ENCODE measurements around the gene APEH. TPM values are rescaled to one million over a fixed set of nuclear protein-coding genes. Genes with fewer than 3 reads are reported as not detected.
A peak's percentile ranks its signal among the peaks of the same experiment; 100 is the strongest.
"Not testable (repeated sequence)": the region's sequence is repeated elsewhere in the genome, so short reads cannot be mapped to it uniquely, and the experiment has no call there.

The APEH gene
- total RNA-seq, 1 experiment from 2014 or later, result 152 TPM

DNA sequence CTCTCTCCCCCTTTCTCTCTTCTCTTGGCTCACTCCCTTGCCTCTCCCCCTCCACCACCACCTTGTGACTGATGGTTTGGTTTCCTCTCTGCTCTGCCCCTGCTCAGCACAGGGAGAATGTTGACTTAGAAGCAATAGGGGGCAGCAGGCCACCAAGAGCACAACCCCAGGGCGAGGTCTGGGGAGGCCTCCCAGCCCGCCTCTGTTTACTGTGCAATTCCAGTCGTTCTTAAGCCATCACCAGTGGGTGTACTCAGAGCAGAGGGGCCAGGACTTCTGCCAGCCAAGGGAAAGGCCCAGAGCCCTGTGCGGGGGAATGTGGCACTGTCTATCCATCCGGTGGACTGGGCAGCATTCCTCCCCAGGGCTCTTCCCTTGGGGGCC lies 5.7 kb upstream of the APEH start:
- no peak for DNase-seq (ENCODE audit: low read depth)

DNA sequence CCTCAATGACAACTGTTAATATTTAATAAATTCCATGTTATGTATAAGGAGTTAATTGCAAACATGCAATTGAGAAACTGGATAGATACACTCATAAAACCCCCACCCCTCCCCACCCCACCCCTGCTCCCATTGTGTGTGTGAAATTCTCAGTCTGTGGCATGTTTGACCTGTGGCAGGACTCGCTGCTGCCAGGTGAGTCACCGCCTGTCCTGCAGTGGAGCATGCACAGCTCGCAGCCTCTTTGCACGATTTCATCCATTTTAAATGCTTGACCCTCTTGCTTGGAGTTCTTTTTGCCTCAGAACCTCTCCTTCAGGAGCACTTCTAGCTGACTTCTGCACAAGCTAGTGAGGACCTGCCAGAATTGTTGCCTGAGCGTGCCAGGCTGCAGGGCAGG lies 5.3 kb upstream of the APEH start:
- DNase-seq (ENCODE audit: low read depth), result peak; percentile 25

DNA sequence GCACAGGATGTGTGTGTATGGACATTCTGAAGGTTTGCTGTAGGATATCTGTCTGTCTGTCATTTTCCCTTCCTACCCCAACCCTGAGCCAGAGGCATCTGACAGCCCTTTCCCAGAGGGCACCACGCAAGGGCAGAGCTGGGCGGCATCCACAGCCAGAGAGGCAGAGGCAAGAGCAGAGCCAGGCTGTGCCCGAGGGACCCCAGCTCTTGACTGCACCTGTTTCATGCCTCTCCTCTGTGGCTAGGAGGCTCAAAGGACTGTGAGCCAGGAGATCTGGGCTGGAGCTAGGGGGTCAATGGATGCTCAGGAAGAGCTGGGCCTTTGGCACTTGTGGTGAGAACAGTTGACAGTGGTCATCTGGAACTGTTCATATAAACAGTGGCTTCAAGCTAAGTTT lies 4.8 kb upstream of the APEH start:
- no peak for DNase-seq (ENCODE audit: low read depth)

DNA sequence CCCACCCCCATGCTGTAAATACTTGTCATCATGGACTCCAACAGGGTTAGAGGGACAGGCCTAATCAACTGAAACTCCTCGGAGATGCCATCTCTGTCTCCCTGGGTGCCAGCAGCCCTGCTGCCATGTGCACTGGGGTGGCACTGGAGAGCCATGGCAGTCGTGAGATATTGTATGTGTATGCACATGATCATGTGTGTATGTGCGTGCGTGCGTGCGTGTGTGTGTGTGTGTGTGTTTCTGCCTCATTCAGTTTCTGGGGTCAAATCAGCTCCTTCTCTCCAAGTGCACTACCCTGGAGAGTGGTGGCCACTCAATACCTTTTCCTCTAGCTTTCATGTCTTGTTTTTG lies 3.2 kb upstream of the APEH start:
- no peak for DNase-seq (ENCODE audit: low read depth)

DNA sequence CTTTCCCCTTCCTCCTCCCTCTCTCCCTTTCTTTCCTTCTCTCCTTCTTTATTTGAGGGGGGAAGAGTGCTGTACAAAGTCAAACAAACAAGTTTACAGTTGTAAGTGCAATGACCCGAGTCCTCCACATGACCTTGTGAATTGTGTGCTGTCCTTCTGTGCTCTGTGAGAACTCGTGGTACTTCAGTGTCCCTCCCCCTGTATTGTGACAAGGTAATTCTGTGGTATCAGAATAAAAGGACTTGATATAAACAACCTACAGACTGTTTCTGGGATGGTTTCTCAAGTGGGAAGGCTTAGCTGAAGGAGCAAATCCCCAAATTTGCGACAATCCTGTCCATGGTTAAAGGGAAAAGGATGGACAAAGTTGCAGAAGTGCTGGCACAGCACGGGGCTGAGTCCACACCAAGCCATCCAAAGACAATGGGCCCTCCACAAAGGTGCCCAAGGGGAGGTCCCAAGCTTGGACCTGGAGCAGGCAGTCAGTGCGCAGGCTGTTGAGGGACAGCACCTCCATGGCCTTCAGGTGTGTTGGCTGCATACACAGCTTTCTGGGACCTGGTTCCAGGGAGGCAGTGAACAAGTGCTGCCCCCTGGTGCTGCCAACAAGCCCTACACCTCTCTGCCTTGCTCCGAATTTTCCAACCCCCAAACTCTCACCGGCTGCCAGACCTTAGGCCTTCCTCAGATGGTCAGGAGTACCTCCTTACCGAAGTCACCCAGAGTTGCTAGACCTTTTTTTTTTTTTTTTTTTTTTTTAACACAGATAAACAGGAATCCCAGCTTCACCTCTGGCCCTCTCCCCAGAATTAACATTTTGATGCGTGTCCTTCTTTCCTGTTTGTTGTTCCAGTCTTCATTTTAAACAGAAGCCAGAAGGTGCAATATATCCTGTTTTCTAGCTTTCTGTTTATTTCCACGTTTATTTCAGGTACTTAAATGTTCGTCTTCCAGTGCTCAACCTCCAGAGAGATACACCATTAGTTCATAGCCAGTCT lies 2.6 kb upstream of the APEH start:
- DNase-seq (ENCODE audit: low read depth), result peak; percentile 38

DNA sequence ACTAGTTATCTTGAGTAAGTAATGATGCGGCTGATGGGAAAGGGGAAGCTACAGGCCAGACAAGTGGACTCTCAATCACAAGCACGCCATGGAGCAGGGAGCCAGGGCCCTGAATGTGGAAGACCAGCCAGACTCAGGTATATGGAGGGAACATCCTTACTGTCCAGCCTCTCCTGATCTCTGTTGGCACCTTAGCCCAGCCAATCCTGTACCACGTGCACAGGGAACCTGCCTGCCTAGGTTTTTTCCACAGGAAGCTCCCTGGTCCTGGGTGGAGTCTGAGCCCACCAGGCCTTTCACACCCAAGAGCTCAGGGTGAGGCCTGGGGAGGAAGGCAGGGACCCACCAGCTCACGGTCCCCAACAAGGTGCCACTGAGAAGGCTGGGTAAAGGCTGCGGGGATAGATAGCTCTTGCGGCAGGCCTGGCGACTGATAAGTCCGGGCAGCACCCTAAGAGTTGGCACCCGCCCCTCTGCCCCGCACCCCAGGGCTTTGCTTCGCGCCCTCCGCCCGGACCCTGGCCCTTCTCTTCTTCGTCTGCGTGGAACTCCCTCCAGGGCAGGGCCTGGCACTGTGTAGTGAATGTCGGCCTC lies 933 bp upstream of the APEH start:
- no peak for DNase-seq (ENCODE audit: low read depth)

DNA sequence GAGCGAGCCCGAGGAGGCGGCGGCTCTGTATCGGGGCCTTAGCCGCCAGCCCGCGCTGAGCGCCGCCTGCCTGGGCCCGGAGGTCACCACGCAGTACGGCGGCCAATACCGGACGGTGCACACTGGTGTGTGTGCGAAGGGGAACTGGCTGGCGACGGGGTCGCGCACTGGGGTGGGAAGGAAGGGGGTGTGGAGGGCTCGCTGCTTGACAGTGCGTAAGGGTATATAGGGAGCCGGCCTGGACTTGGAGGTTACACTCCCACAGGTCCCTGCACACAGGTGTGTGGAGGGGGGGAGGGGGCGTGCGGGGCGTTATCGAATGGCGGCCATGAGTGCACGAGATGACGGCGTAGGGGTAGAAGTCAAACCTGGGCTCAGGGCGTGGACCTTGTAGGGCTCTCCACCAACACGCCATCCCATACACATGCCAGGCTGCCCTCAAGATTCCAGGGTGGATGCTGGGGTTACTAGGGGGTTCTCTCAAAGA lies 389 bp downstream of the APEH start:
- DNase-seq (ENCODE audit: low read depth), result no peak

DNA sequence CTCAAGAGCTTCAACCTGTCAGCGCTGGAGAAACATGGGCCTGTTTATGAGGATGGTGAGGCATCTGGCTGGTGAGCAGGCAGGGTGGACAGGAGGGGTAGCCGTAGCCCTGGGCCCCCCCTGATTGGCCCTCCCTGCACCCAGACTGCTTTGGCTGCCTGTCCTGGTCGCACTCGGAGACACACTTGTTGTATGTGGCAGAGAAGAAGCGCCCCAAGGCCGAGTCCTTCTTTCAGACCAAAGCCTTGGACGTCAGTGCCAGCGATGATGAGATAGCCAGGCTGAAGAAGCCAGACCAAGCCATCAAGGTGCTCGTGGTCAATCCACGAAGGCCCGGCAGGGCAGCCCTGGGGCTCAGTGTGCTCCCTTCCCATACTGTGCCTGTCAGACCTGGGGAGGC lies 1.8 kb downstream of the APEH start:
- DNase-seq (ENCODE audit: low read depth), result no peak

DNA sequence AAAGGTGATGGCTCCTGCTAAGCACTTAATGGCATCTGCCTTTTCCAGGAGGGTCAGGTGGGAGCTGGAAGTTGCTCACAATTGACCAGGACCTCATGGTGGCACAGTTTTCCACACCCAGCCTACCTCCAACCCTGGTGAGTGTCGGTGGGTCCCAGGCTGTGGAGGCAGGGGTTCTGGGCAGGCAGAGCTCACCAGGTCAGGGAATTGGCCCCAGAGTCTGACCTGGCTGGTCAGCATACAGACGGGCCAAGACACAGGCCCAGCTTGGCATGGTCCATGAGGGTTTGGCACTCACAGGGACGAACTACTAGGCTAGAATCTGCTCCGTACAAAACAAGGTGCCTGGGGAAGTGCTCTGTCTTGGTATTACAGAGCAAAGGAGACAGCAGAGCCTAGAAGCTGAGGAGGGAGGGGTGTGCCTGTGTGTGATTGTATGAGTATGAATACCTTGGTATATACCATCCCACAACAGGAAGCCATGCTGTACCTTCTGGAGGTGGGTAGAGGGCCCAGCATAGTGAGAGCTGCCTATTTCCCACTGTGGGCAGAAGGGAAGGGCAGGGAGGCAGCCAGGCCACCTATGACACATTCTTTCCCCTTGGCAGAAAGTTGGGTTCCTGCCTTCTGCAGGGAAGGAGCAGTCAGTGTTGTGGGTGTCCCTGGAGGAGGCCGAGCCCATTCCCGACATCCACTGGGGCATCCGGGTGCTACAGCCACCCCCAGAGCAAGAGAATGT lies 6.5 kb downstream of the APEH start:
- no peak for DNase-seq (ENCODE audit: low read depth)

DNA sequence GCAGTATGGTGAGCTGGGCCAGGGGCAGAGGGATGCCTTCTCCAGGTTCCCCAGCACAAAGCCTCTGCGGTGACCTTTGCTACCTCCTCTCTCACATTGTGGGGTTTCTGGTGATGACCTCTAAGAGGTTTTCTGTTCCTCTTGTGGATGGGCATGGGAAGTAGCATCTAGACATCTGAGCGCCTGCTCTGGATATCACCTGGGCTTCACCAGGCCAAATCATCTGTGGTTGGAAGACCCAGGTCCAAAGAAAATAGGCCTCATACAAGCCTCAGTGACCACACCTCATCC lies 7.0 kb downstream of the APEH start:
- no peak for DNase-seq (ENCODE audit: low read depth)

DNA sequence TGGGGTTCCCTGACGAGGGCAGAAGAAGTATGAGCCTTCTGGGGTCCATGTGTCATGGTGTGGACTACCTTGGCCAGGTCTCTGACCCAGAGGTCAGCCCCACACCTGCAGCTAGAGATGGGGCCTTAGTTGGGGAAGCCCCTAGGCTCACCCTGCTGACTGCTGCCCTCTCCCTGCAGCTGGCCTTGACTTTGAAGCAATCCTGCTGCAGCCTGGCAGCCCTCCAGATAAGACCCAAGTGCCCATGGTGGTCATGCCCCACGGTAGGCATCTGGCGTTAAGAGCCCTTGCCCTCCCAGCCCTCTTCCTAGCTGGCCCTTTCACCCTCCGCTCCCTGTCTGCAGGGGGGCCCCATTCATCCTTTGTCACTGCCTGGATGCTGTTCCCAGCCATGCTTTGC lies 7.4 kb downstream of the APEH start:
- no peak for DNase-seq (ENCODE audit: low read depth)

DNA sequence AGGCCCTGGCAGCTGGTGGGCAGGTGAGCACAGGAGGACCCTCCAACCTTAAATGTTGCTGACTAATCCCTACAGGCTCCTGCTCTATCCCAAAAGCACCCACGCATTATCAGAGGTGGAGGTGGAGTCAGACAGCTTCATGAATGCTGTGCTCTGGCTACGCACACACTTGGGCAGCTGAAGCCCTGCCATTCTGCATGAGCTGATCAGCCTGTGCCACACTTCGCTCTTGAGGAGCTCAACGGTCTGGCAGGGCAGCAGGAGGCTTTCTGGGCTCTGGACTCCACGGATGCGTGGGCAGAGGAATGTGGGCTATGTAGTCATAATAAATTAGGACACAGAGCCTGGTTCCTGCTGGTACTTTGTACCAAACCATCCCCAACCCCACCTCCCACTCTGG lies 9.0 kb downstream of the APEH start:
- no peak for DNase-seq (ENCODE audit: low read depth)

DNA sequence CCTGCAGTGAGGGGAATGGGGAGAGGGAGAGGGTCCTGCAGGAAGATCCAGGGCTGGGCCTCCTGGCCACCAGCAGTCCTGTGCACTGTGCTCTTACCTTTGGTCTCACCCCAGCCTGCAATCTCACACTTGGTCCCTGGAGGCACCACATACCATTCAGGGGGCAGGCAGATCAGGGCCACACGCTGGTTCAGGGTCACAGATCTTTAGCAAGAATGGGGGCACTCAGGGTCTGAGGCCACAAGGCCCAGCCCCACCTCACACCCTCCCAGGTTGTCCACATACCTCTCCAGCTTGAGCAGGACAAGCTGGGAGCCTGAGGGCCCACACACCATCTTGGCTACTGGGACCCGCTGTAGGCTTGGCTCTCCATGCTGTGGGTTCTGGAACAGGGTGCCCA lies 10.3 kb downstream of the APEH start:
- not testable (repeated sequence) for DNase-seq (ENCODE audit: low read depth)

DNA sequence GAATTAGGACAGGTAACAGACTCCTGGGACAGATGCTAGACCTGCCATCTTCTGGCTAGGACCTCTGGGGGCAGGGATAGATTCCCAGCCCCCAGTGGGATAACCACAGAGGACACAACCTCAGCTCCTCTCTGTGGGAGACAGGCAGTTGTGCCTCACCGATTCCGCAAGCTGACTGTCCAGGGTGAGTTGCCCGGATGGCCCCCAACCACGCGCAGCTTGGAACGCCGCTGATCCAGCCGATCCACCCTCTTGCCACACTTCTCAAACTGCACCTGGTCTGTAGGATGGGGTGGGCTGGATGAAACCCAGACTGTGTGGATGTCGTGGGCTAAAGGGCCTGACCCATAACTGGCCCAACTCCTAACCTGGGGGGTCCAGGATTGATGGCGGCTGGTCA lies 11.0 kb downstream of the APEH start:
- not testable (repeated sequence) for DNase-seq (ENCODE audit: low read depth)

DNA sequence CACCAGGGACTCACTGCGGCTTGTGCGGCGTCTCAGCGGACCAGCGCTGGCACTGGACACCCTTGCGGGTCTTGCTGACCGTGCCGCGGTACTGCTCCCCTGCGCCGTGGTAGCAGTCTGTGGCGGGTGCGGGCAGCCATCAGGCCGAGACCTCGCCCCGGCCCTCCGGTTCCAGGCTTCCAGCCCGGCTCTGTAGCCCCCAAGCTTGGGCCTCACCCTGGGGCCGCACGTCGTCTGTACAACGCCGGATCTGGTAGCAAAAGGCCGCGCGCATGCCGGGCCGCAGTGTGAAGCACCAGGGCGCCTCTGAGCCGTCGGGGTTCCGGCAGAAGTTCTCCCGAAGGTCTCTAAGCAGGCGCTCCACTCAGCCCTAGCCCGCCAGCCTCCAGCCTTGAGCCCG lies 11.7 kb downstream of the APEH start:
- DNase-seq (ENCODE audit: low read depth), result not testable (repeated sequence)

DNA sequence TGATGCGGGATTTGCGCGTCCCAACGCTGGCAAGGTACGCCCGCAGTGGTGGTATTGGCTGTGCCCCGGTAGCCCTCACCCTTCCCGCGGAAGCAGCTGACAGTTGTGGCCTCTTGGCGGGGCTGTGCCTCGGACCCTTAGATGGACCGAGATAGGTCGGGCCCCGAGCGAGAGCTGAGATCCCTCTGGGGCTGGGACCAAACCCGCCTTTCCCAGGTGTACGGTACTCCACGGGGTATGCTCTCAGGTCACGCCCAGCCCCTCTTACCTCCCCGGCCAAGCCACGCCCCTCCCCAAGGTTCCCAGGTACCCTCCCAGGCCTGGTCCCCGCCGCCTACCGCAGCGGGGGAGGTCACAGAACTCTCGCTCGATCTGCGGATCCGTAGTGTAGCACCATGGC lies 12.2 kb downstream of the APEH start:
- DNase-seq (ENCODE audit: low read depth), result not testable (repeated sequence)

DNA sequence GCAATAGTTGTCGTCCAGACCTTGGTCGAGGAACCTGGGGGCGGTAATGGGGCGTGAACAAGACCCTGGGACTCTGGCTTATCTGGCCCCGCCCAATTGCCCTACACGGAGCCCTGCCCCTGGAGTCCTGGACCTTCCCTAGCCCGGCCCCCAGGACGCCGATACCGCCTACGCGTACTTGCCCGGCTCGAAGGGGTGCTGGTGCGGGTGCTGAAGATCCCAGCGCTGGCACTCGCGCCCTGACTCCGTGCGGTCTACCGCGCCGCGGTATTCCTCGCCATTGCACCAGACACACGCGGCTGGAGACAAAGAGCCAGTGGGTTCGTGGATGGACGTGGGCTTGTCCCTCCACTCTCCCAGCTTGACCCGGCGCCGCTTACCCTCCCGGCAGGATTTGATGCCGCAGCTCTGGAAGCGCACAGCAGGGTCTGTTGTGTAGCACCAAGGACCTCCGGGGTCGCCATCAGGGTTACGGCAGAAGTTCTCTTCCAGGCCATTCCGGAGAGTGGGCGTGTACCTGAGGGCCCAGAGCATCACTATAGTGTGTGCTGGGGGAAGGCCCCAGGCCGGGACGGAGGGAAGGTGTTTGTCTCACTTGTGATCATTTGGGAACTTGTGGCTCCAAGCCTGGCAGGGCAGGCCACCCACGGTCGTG lies 12.7 kb downstream of the APEH start:
- DNase-seq (ENCODE audit: low read depth), result not testable (repeated sequence)

DNA sequence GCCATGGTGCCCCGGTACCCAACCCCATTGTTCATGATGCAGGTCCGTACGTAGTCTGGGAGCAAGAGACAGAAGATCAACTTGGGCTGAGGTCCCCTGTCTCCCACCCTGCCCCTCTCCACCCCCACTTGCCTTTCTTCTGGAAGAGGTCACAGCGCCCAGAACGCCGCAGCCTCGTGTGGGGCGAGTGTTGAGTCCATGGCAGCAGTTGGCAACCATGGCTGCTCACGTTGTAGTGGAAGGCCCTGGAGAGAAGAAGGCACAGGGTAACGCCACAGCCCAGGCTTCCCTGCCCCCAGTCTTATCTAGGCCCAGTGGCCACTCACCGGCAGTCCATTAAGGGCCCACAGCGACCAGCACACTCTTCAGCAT lies 13.3 kb downstream of the APEH start:
- not testable (repeated sequence) for DNase-seq (ENCODE audit: low read depth)

DNA sequence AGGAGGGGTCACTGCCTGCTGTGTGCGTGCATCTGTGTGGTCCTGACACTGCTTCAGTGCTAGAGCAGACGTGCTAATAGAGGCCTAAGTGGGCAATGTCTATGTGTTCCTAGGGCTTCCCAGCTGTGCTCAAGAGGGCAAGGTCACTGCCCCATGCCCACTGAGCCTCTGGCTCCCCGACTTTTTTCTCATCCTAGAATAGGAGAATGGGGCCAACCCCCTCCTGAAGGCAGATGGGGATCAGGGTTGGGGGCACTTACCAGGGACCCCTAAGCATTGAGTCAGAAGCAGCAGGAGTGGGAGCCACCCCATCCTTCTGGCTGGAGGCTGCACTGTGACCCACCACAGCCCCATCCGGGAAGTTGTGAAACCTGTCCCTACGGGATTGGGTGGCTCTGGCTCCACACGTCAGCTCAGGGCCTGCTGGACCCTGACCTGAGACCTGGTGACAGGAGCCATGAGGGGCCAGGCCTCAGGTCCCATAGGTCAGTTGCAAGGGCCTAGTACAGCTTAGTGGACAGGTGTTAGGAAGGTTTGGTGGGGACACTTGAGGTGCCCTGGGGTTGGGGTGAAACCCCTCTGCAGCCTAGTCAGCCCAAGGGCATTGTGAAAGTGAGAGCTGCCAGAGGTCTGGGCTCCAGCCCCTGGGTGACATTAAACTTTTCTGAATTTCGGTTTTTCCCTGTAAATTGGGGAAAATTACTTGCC lies 14.3 kb downstream of the APEH start:
- DNase-seq (ENCODE audit: low read depth), result not testable (repeated sequence)

DNA sequence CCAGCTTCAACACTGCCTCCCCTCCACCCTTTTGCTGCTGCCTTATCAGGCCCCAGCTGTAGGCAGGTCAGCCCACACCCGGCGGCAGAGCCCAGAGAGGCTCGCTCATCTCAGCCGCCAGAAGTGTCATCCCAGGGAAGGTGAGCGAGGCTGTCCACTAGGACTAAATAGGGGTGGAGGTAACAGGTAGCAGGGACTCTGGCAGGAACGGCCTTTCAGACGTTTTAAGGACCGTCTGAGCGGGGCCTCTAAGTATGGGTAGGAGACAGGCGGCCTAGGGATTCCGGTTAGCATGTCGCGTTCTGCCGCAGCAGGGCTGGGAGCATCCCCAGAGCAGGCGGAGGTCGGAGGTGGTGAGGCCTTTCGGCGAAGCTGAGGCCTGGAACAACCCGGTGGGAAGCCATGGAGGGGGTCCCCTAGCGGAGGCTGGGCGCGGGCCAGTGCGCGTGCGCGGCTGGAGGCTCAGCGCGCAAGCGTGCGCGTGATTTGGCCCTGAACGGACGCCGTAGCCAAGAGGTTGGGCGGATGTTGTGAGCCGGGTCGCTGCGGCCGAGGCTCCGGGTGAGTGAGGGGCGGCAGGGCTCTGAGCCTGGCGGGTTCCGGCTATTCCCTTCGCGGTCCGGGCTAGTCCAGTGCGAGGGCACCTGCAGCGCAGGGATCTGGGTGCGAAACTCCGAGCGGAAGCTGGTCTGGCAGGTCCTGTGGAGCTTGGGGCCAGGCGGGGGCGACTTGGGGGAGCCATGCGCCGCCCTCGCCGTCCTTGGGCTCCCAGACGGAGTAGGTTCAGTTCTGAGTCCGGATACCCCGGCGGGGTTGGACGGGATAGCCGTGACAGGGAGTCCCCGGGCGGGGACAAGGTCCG lies 15.1 kb downstream of the APEH start, which contains the start of the genes MST1 and RNF123:
MST1 (minus strand) TSS at position 429 of the 862 bp plus-strand sequence. CDS start 783 bp downstream, outside the sequence.
RNF123 (plus strand) TSS at position 512 of the 862 bp plus-strand sequence. CDS start 1,609 bp downstream, outside the sequence.
- DNase-seq (ENCODE audit: low read depth), result peak; percentile 85

Data from LHCN-M2 (cell line).